ENCODE data around the gene SPAM1.
"Not testable (repeated sequence)": the region's sequence is repeated elsewhere in the genome, so short reads cannot be mapped to it uniquely, and the experiment has no call there.

SPAM1 gene

GRCh38 chr7:123924941-123925340 lies at the start of gene SPAM1:
Gene SPAM1 (plus strand): TSS chr7:123925241. CDS start chr7:123953571, 28,330 bp downstream.
- no peak for DNase-seq

- DNase-seq, result no peak
Measured at GRCh38 chr7:123876557-123877256, 48.3 kb upstream of the SPAM1 start.

GRCh38 chr7:123879628-123880027 lies 45.4 kb upstream of the SPAM1 start:
- DNase-seq, result no peak

GRCh38 chr7:123881300-123881699 lies 43.7 kb upstream of the SPAM1 start:
- no peak for DNase-seq

DNA sequence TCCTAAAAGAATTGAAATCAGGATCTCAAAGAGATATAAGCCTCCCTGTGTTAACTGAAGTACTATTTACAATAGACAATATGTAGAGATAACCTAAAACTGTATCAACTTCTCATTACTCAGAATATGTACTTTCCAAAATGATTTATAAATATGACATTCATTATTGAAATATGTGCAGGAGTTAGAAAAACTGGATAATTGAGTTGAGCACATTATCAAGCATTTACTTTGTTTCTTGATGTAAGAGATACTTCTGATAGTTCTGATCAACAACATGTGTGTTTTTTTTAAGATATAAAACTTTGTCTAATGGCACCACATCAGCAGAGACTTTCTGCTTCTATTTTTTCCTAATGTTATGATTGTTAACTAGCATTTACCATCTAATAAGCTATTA lies 41.9 kb upstream of the SPAM1 start:
- no peak for DNase-seq

GRCh38 chr7:123888192-123888591 lies 36.8 kb upstream of the SPAM1 start:
- DNase-seq, result no peak

GRCh38 chr7:123894753-123895152 lies 30.3 kb upstream of the SPAM1 start:
- DNase-seq, result not testable (repeated sequence)

DNA sequence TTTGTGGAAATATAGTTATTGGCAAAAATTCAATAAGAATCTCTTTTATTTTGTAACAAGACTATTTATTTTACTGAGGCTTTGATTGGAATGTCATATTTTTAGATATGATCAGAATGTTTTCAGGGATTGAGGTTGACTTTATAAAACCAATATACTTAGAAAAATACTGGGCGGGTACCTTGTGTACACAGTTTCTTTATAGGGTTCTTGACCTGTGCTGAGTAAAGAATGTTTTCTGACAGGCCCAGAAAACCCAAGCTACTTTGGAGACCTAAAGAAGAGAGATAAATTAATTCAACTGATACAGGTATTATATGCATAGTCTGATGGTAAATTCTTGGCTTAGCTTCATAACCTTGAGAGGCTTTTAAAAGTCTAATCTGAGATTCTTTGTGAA lies 23.9 kb upstream of the SPAM1 start:
- no peak for DNase-seq

- DNase-seq, result no peak
Measured at GRCh38 chr7:123905714-123906113, 19.3 kb upstream of the SPAM1 start.

GRCh38 chr7:123916240-123916724 lies 8.8 kb upstream of the SPAM1 start:
- DNase-seq, result no peak

- DNase-seq, result no peak
Measured at GRCh38 chr7:123917878-123918277, 7.2 kb upstream of the SPAM1 start.

DNA sequence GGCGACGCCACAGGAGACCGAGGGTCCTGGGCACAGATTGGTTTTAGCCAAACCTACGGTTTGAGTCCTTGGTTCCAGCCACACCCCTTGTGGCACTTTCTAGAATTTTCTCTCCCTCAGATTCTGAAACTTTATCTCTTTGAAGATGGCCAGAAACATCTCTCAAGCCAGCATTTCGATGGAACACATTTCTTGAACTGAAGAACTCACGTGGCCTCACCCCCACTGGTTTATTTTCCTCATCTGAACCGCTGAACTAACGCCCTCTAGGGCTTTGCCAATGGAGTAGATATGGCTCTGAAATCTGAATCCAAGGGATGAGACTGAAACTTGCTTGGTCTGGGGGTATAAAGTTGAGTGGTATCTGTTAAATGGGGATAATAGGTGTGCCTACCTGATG lies 6.7 kb upstream of the SPAM1 start:
- no peak for DNase-seq

- DNase-seq, result no peak
Measured at GRCh38 chr7:123923599-123923998, 1.4 kb upstream of the SPAM1 start.

DNA sequence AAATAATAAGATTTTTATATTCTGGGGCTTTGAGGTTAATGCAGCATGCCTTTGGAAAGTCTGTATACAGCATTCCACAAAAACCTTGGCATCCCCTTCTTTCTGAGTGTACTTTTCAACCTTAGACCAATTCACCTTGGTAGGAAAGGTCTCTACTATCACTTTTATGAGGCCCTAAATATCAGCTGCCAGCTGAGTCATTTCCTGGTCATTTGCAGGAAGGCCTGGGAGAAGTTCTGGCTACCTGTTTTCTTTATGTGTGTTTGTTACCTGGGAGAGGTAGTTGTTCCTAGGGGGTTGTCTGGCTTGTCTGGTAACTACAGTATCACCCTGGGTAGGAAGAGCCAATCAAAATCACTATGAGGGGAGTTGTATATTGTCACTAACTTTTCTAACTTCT lies 4.1 kb downstream of the SPAM1 start:
- DNase-seq, result no peak

GRCh38 chr7:123929655-123930054 lies 4.6 kb downstream of the SPAM1 start:
- no peak for DNase-seq

DNA sequence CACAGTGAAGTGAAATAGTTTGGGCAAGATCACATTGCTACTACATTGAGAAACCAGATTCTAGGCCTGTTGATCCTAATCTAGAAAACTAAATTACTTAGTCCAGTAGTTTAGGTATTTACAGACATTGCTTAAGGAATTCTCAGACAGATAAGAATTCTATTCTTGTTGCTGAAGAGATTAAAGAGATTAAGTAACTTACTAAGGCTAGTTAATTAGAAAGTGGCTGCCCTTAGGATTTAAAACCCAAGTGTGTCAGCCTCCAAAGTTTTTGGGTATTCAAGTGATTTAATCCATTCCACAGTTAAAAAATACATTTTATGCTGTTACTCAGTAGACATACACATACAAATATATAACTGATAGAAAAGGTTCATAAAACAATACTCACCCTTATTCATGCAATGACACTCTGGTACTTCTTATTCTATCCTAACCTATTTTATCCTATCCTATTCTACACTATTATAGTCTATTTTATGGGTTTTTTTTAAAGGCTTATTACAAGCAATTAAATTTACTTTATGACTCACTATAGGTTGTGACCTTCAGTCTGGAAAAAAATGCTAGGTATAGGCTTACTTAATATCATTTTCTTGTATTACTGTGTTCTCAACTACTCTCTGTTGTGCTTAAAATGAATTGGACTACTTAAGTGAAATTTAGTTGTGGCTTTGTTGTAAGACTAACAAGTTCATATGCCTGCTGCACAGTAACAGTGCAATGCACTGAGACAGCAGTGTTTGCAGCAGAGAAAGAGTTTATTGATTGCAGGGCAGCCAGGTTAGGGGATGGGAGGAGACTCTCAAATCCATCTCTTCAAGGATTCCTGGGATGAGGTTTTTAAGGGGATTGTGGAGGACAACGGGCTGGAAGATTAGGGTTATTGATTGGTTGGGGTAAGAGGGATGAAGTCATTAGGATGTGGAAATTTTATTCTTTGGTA lies 10.7 kb downstream of the SPAM1 start:
- DNase-seq, result no peak

DNA sequence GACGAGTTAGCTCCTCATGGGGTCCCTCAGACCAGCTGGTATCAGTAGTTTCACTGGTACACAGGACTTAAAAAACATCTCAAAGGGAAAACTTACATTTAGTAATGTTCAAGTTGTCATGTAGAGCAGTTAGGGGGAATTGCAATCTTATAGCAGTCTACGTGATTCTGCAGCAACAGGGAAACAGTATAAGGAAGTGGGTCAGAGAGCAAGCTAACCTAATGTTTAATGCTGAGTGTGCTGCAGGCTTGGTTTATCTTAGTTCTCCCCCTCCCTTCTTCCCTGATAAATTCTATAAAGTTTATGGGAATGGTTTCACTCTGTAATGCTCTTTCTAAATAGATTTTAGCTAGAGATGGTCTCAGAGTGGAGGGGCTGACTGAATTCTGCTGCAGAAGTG lies 11.3 kb downstream of the SPAM1 start:
- no peak for DNase-seq

DNA sequence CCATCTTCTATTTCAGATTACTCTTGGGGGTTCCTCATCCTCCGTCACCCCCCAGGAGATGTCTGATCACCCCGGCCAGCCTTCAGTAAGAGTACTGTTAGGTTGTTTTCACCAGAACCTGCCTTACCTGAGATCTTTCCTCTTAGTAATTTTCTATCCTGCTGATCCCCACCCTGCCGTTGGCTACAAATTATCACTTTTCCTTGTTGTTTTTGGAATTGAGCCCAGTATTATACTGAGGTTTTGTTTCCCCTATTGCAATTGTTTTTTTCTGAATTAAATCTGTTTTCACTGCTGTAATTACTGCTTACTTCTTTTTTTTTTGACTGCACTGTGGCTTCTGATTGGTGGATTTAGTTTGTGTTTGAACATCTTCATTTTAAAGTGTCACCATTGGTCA lies 14.7 kb downstream of the SPAM1 start:
- DNase-seq, result no peak

- DNase-seq, result no peak
Measured at GRCh38 chr7:123941391-123942180, 16.5 kb downstream of the SPAM1 start.

DNA sequence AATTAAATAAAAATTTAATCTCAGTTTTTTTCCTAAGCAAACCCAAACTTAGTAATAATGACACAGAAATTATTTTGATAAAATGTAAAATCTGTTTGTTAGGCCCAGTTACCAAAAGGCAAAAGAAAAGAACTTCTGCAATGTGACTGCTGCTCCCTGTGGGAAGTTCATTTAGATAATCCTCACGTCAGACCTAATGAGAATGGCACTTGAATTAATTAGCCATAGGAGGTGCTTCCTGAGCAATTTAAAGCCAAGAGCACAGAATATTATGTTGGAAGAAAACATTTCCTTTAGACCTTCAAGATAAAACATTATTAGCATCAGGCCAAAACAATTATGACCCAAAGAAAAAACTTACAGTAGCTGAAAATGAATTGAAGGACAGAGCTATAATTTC lies 19.4 kb downstream of the SPAM1 start:
- no peak for DNase-seq

- DNase-seq, result no peak
Measured at GRCh38 chr7:123945938-123946337, 20.9 kb downstream of the SPAM1 start.

- no peak for DNase-seq
Measured at GRCh38 chr7:123948136-123948535, 23.1 kb downstream of the SPAM1 start.

GRCh38 chr7:123958186-123958703 lies 33.2 kb downstream of the SPAM1 start:
- no peak for DNase-seq
